Lower leg skin (tissue), 3 donors: ENCODE measurements around the gene DOCK9.

Experiments used
- POLR2A ChIP-seq, 2 donors: fragments of 450-650 bp; IDR thresholded peaks; one replicate each; pipeline ENCODE4 v1.6.1; 2016 to 2017; ENCODE audit warnings: antibody characterized with exemption in 2 of 2, mild to moderate bottlenecking in 1 of 2, moderate library complexity in 1 of 2
- TF ChIP-seq, protein P1 (sequence below), 3 donors: fragments of 450-650 bp; IDR thresholded peaks; one replicate each; pipeline ENCODE4 v1.5.1; 2016; ENCODE audit warnings: antibody characterized with exemption in 3 of 3, mild to moderate bottlenecking in 3 of 3, moderate library complexity in 2 of 3

DNA sequence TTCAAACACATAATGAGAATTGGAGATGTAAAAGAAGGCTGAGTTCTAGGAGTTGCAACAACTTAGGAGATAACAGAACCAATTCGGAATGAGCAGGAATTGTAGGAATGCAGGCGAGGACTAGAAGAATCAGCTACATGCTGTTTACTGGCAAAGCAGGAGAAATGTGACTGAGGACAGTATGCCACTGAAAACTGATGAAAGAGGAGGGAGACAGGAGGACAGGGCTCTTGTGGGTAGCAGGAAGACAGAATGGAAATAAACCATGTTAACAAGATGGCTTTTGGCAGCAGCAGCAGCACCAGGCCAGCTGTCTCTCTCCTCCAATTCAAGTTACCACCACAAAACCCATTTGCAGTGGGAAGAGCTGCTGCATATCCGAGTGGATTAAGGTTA is 134.4 kb downstream of the DOCK9 start:
- TF ChIP-seq, protein P1, sequence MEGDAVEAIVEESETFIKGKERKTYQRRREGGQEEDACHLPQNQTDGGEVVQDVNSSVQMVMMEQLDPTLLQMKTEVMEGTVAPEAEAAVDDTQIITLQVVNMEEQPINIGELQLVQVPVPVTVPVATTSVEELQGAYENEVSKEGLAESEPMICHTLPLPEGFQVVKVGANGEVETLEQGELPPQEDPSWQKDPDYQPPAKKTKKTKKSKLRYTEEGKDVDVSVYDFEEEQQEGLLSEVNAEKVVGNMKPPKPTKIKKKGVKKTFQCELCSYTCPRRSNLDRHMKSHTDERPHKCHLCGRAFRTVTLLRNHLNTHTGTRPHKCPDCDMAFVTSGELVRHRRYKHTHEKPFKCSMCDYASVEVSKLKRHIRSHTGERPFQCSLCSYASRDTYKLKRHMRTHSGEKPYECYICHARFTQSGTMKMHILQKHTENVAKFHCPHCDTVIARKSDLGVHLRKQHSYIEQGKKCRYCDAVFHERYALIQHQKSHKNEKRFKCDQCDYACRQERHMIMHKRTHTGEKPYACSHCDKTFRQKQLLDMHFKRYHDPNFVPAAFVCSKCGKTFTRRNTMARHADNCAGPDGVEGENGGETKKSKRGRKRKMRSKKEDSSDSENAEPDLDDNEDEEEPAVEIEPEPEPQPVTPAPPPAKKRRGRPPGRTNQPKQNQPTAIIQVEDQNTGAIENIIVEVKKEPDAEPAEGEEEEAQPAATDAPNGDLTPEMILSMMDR (IDR thresholded peaks at IDR 0.05) = no peak
- no peak for TF ChIP-seq POLR2A (IDR thresholded peaks at IDR 0.05)
